Skin of body (tissue), 3 donors: ENCODE data around the gene LRRC8C. TPM values are rescaled to one million over a fixed set of nuclear protein-coding genes. Genes with fewer than 3 reads are reported as not detected.

Experiments
- DNase-seq: peaks from one replicate; lab custom pipeline; 2025; lab: John Stamatoyannopoulos, UW
- small RNA-seq: library from RNA; depleted of rRNA; stranded (forward); fragments of <200 nt; gene quantifications from one replicate; pipeline ENCODE3, GENCODE V24; 2014; ENCODE audit warnings: low replicate concordance
- total RNA-seq: library from RNA; depleted of rRNA; stranded (reverse); fragments of >200 nt; gene quantifications from one replicate; pipeline ENCODE4 v1.2.3, GENCODE V29; 2014

LRRC8C gene
- total RNA-seq, 1 donor from 2014 or later, result 9.7 TPM

DNA sequence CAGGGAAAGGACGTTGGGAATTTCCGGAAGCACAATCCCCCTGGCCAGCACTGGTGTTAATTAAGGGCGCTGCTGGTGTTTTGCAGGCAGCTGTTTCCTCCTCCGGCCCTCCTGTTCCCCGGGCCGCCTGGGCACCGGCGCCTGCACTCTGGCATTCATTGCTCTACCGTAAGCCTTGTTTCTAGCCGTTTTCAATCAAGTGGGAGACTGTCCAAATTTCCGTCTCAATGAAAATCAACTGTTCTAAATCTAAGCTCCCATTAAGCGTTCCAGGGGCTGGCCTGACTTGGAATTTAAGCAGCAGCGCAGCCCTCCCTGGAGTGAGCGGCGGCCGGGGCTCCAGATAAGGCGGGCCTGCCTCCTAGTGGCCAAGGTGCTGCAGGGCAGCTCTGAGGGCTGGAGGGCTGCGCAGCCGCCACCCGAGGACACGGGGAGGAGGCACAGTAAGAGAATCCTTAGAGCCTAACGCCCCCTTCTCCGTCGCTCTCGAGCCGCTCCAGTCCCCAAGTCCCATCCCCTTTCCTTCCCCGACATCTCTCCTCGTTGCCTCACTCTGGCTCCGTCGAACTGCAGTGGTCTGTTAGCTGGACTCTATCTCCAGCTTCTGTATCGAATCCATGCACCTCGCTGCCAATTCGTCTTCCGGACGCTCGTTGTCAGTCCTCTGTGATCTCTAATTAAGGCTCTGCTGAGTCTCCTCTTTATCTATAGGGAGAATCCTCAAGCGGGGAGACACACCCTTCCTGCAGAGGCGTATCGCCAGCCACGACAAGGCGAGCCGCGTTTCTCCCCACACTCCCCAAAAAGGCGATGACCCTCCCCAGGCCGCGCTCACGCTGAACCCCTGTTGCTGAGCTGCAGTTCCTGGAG is 130.1 kb downstream of the LRRC8C start:
- DNase-seq, result peak; percentile 81

DNA sequence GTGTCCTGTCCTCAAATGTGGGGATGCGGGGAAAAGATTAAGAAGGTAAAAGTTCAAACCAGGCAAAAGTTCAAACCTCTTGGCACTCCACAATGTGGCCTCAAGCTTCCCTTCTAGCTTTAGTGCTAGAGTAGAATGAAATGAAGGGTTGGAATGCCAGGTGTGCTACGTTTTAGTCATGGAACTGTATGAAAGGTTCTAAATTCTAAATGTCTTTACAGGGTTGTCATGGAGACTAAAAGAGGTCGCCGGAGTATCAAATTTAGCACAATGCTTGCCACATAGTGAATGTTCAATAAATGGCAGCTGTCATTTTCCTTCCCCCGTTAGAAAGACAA is 130.7 kb downstream of the LRRC8C start:
- DNase-seq, result peak; percentile 16

DNA sequence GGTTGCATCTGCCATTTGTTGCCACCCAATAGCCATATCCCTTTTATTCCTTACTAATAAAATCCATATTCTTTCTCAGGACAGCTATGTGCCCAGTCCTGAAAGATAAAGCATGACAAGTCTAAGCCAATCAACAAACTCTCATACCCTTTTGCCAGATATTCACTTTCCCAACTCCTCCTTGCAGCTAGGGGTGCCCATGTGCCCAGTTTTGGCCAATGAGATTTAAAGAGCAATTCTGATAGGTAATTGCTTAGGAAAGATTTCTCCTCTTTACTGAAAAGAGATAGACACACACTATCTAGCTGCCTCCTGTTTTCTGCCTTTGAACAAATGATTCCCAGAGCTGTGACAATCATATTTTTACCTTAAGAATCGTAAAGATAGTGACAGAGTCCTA is 132.9 kb downstream of the LRRC8C start:
- DNase-seq, result no peak

DNA sequence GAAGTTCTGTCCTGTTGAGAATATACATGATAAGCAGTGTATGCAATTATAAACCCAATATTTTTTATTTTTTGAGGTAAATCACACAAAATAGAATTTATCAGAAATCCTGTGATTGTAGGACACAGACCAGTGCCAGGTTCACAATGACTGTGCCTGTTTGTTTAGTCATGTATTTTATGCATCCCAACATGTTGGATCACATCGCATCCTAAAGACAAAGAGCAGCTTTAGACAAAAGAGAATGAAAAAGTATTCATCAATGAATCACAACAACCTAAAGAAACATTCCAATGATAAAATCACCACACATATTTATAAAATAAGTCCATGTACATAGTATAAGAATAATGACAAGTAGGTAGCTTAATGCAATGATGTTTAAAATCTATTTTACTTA is 134.7 kb downstream of the LRRC8C start:
- no peak for DNase-seq

Small RNAs within 50 kb of the gene (small RNA-seq; reads per million reads assigned to genes)
- not detected for gene AC093423.1

Other genes with a start within 250 kb of the LRRC8C start
- 10.3 TPM for gene LRRC8B, start 108.3 kb upstream of the LRRC8C start, total RNA-seq
- gene LRRC8D, start 187.9 kb downstream of the LRRC8C start, total RNA-seq, result 10.2 TPM